Measurements from ENCODE around the gene CELF2.

Gene CELF2

GRCh38 chr10:11288302-11288701 is 270.6 kb downstream of the CELF2 start:
- no peak overlapping the region for H3K18ac ChIP-seq (ENCODE audit: low read length)
- H2BK12ac ChIP-seq (ENCODE audit: low read length), result no peak overlapping the region
- H3K14ac ChIP-seq (ENCODE audit: low read length), result no peak overlapping the region
- no peaks in the 10 kb centered on the region for H3K27me3 ChIP-seq (ENCODE audit: control insufficient read depth in 3 of 3, insufficient read depth in 3 of 3, low read depth in 1 of 3, low read length in 3 of 3)
- H2BK15ac ChIP-seq (ENCODE audit: low read length), result no peak overlapping the region
- no peaks in the 10 kb centered on the region for H3K79me1 ChIP-seq (ENCODE audit: low read depth, low read length)
- H3K4me2 ChIP-seq (ENCODE audit: insufficient read depth, low read length, poor library complexity, severe bottlenecking), result no peak overlapping the region
- no peak for DNase-seq (ENCODE audit: low spot score)
- no peak overlapping the region for H3K9ac ChIP-seq (ENCODE audit: low read depth, low read length, poor library complexity)
- no peaks in the 10 kb centered on the region for H3K4me1 ChIP-seq (ENCODE audit: control insufficient read depth in 2 of 2, insufficient read depth in 1 of 2, low read depth in 1 of 2, low read length in 2 of 2)
- peaks cover 0 to 2% of the 10 kb centered on the region in 2 donors for H3K9me3 ChIP-seq (replicated peaks in 1 of 2; ENCODE audit: control insufficient read depth in 2 of 2, insufficient read depth in 1 of 2, low read depth in 1 of 2, low read length in 2 of 2)
- no peak overlapping the region for H3K27ac ChIP-seq (replicated peaks; ENCODE audit: low read length)
- no peak overlapping the region for H2AFZ ChIP-seq (ENCODE audit: low read length)
- H2BK120ac ChIP-seq (ENCODE audit: low read depth, low read length), result no peak overlapping the region
- no peak overlapping the region for H2AK5ac ChIP-seq (ENCODE audit: low read depth, low read length)
- no peak overlapping the region for H2BK5ac ChIP-seq (ENCODE audit: low read length)
- no CpG with 5 or more reads among the region's 13 CpGs for WGBS, 2 donors (ENCODE audit: extremely low coverage in 2 of 2, insufficient read length in 2 of 2, insufficient replicate concordance in 1 of 2)
- no peak overlapping the region for H4K8ac ChIP-seq (ENCODE audit: low read depth, low read length)
- no peak overlapping the region for H3K4me3 ChIP-seq (ENCODE audit: low read length in 2 of 2)
- H4K91ac ChIP-seq (ENCODE audit: low read depth, low read length, poor library complexity), result no peak overlapping the region
- peaks cover 9 to 10% of the 10 kb centered on the region in 2 donors for H3K36me3 ChIP-seq (replicated peaks in 1 of 2; ENCODE audit: control insufficient read depth in 2 of 2, insufficient read depth in 2 of 2, low read length in 2 of 2)
- no peak overlapping the region for H3K4ac ChIP-seq (ENCODE audit: low read length)
- peak overlapping the region; percentile 80 for H3K23ac ChIP-seq (ENCODE audit: low read depth, low read length, poor library complexity)

GRCh38 chr10:11290156-11290890 is 272.7 kb downstream of the CELF2 start:
- Histone ChIP-seq H3K14ac (ENCODE audit: low read length) (no peak overlapping the region), H2BK12ac (ENCODE audit: low read length) (no peak overlapping the region), H3K36me3 (replicated peaks in 1 of 2; ENCODE audit: control insufficient read depth in 2 of 2, insufficient read depth in 2 of 2, low read length in 2 of 2) (peaks cover 9 to 10% of the 10 kb centered on the region in 2 donors), H4K8ac (ENCODE audit: low read depth, low read length) (no peak overlapping the region), H3K9me3 (replicated peaks in 1 of 2; ENCODE audit: control insufficient read depth in 2 of 2, insufficient read depth in 1 of 2, low read depth in 1 of 2, low read length in 2 of 2) (no peaks in the 10 kb centered on the region), H3K4me1 (ENCODE audit: control insufficient read depth in 2 of 2, insufficient read depth in 1 of 2, low read depth in 1 of 2, low read length in 2 of 2) (no peaks in the 10 kb centered on the region), H2AK5ac (ENCODE audit: low read depth, low read length) (no peak overlapping the region), H2BK15ac (ENCODE audit: low read length) (no peak overlapping the region), H3K4ac (ENCODE audit: low read length) (no peak overlapping the region), H2AFZ (ENCODE audit: low read length) (no peak overlapping the region), H3K79me1 (ENCODE audit: low read depth, low read length) (no peaks in the 10 kb centered on the region), H2BK120ac (ENCODE audit: low read depth, low read length) (no peak overlapping the region), H3K27ac (replicated peaks; ENCODE audit: low read length) (no peak overlapping the region), H4K91ac (ENCODE audit: low read depth, low read length, poor library complexity) (no peak overlapping the region), H3K4me2 (ENCODE audit: insufficient read depth, low read length, poor library complexity, severe bottlenecking) (no peak overlapping the region), H3K27me3 (ENCODE audit: control insufficient read depth in 3 of 3, insufficient read depth in 3 of 3, low read depth in 1 of 3, low read length in 3 of 3) (no peaks in the 10 kb centered on the region), H2BK5ac (ENCODE audit: low read length) (no peak overlapping the region), H3K23ac (ENCODE audit: low read depth, low read length, poor library complexity) (no peak overlapping the region), H3K18ac (ENCODE audit: low read length) (no peak overlapping the region), H3K9ac (ENCODE audit: low read depth, low read length, poor library complexity) (no peak overlapping the region), H3K4me3 (ENCODE audit: low read length in 2 of 2) (no peak overlapping the region)
- no peak for DNase-seq (ENCODE audit: low spot score)
- WGBS, 2 donors (ENCODE audit: extremely low coverage in 2 of 2, insufficient read length in 2 of 2, insufficient replicate concordance in 1 of 2), result no CpG with 5 or more reads among the region's 24 CpGs

- no peak overlapping the region for H2AK5ac ChIP-seq (ENCODE audit: low read depth, low read length)
- no peak for DNase-seq (ENCODE audit: low spot score)
- H3K4me3 ChIP-seq (ENCODE audit: low read length in 2 of 2), result no peak overlapping the region
Measured at GRCh38 chr10:11292576-11293302, 275.1 kb downstream of the CELF2 start.

GRCh38 chr10:11293332-11293731 is 275.7 kb downstream of the CELF2 start:
- no peak overlapping the region for H2BK12ac ChIP-seq (ENCODE audit: low read length)
- no peak overlapping the region for H3K14ac ChIP-seq (ENCODE audit: low read length)
- no peak overlapping the region for H4K91ac ChIP-seq (ENCODE audit: low read depth, low read length, poor library complexity)
- no peak overlapping the region for H3K4me3 ChIP-seq (ENCODE audit: low read length in 2 of 2)
- H3K79me1 ChIP-seq (ENCODE audit: low read depth, low read length), result peaks cover 3% of the 10 kb centered on the region
- H2AFZ ChIP-seq (ENCODE audit: low read length), result no peak overlapping the region
- no peak overlapping the region for H2AK5ac ChIP-seq (ENCODE audit: low read depth, low read length)
- peaks cover 8 to 13% of the 10 kb centered on the region in 2 donors for H3K36me3 ChIP-seq (replicated peaks in 1 of 2; ENCODE audit: control insufficient read depth in 2 of 2, insufficient read depth in 2 of 2, low read length in 2 of 2)
- H3K9ac ChIP-seq (ENCODE audit: low read depth, low read length, poor library complexity), result no peak overlapping the region
- no peak overlapping the region for H4K8ac ChIP-seq (ENCODE audit: low read depth, low read length)
- no peaks in the 10 kb centered on the region for H3K4me1 ChIP-seq (ENCODE audit: control insufficient read depth in 2 of 2, insufficient read depth in 1 of 2, low read depth in 1 of 2, low read length in 2 of 2)
- H3K18ac ChIP-seq (ENCODE audit: low read length), result no peak overlapping the region
- DNase-seq (ENCODE audit: low spot score), result no peak
- H2BK15ac ChIP-seq (ENCODE audit: low read length), result no peak overlapping the region
- H3K23ac ChIP-seq (ENCODE audit: low read depth, low read length, poor library complexity), result no peak overlapping the region
- WGBS, 2 donors (ENCODE audit: extremely low coverage in 2 of 2, insufficient read length in 2 of 2, insufficient replicate concordance in 1 of 2), result no CpG with 5 or more reads among the region's 7 CpGs
- no peak overlapping the region for H3K4ac ChIP-seq (ENCODE audit: low read length)
- H3K27ac ChIP-seq (replicated peaks; ENCODE audit: low read length), result no peak overlapping the region
- H3K4me2 ChIP-seq (ENCODE audit: insufficient read depth, low read length, poor library complexity, severe bottlenecking), result no peak overlapping the region
- no peak overlapping the region for H2BK5ac ChIP-seq (ENCODE audit: low read length)
- H3K27me3 ChIP-seq (ENCODE audit: control insufficient read depth in 3 of 3, insufficient read depth in 3 of 3, low read depth in 1 of 3, low read length in 3 of 3), result no peaks in the 10 kb centered on the region
- H3K9me3 ChIP-seq (replicated peaks in 1 of 2; ENCODE audit: control insufficient read depth in 2 of 2, insufficient read depth in 1 of 2, low read depth in 1 of 2, low read length in 2 of 2), result no peaks in the 10 kb centered on the region
- no peak overlapping the region for H2BK120ac ChIP-seq (ENCODE audit: low read depth, low read length)

More at GRCh38 chr10:11292576-11293302, 275.1 kb downstream of the CELF2 start:
- Histone ChIP-seq H3K23ac (ENCODE audit: low read depth, low read length, poor library complexity) (no peak overlapping the region), H3K9me3 (replicated peaks in 1 of 2; ENCODE audit: control insufficient read depth in 2 of 2, insufficient read depth in 1 of 2, low read depth in 1 of 2, low read length in 2 of 2) (no peaks in the 10 kb centered on the region), H3K14ac (ENCODE audit: low read length) (no peak overlapping the region), H3K79me1 (ENCODE audit: low read depth, low read length) (no peaks in the 10 kb centered on the region), H4K8ac (ENCODE audit: low read depth, low read length) (no peak overlapping the region), H3K9ac (ENCODE audit: low read depth, low read length, poor library complexity) (no peak overlapping the region), H2BK15ac (ENCODE audit: low read length) (no peak overlapping the region), H3K4me1 (ENCODE audit: control insufficient read depth in 2 of 2, insufficient read depth in 1 of 2, low read depth in 1 of 2, low read length in 2 of 2) (no peaks in the 10 kb centered on the region), H3K4ac (ENCODE audit: low read length) (no peak overlapping the region), H3K27ac (replicated peaks; ENCODE audit: low read length) (no peak overlapping the region), H3K18ac (ENCODE audit: low read length) (no peak overlapping the region), H3K27me3 (ENCODE audit: control insufficient read depth in 3 of 3, insufficient read depth in 3 of 3, low read depth in 1 of 3, low read length in 3 of 3) (no peaks in the 10 kb centered on the region), H4K91ac (ENCODE audit: low read depth, low read length, poor library complexity) (no peak overlapping the region), H2BK5ac (ENCODE audit: low read length) (no peak overlapping the region), H2BK120ac (ENCODE audit: low read depth, low read length) (no peak overlapping the region), H3K4me2 (ENCODE audit: insufficient read depth, low read length, poor library complexity, severe bottlenecking) (no peak overlapping the region), H2AFZ (ENCODE audit: low read length) (no peak overlapping the region), H3K36me3 (replicated peaks in 1 of 2; ENCODE audit: control insufficient read depth in 2 of 2, insufficient read depth in 2 of 2, low read length in 2 of 2) (peaks cover 9 to 13% of the 10 kb centered on the region in 2 donors), H2BK12ac (ENCODE audit: low read length) (no peak overlapping the region)
- no CpG with 5 or more reads among the region's 14 CpGs for WGBS, 2 donors (ENCODE audit: extremely low coverage in 2 of 2, insufficient read length in 2 of 2, insufficient replicate concordance in 1 of 2)
